GM23338 (cell line): ENCODE measurements around the gene ZNF649. TPM values are rescaled to one million over a fixed set of nuclear protein-coding genes. Genes with fewer than 3 reads are reported as not detected.

Experiments
- ATAC-seq: fragments of 200-7000 bp; cut with Tn5 transposase; 3 replicates; pipeline ENCODE4 v1.9.1; 2020
- DNase-seq: peaks from one replicate; pipeline ENCODE4 v3.0.0-alpha.2; 2015; ENCODE audit warnings: low spot score
- H2AFZ ChIP-seq: fragments of 200-600 bp; sonication (generic); 2 replicates; pipeline ENCODE4 v1.8.0; 2016; ENCODE audit warnings: antibody characterized with exemption, mild to moderate bottlenecking, moderate library complexity
- H3F3A ChIP-seq: fragments of 200-600 bp; sonication (generic); replicated peaks from 2 replicates; pipeline ENCODE4 v1.8.0; 2017; ENCODE audit warnings: antibody characterized with exemption, mixed run types, low read depth
- H3K27ac ChIP-seq: fragments of 200-600 bp; sonication (generic); 2 replicates; pipeline ENCODE4 v1.6.1; 2016; ENCODE audit warnings: low read depth
- H3K27me3 ChIP-seq: fragments of 200-600 bp; sonication (generic); 2 replicates; pipeline ENCODE4 v1.8.0; 2016; ENCODE audit warnings: mild to moderate bottlenecking, mixed run types, moderate library complexity; ENCODE audit not compliant: insufficient read depth
- H3K36me3 ChIP-seq: fragments of 200-600 bp; sonication (generic); 2 replicates; pipeline ENCODE4 v1.8.0; 2016; ENCODE audit warnings: mild to moderate bottlenecking; ENCODE audit not compliant: insufficient read depth
- H3K4me1 ChIP-seq: fragments of 200-600 bp; sonication (generic); 2 replicates; pipeline ENCODE4 v1.8.0; 2016; ENCODE audit warnings: mild to moderate bottlenecking, moderate library complexity; ENCODE audit not compliant: insufficient read depth
- H3K4me2 ChIP-seq: fragments of 200-600 bp; sonication (generic); 2 replicates; pipeline ENCODE4 v1.7.1; 2017; ENCODE audit warnings: mixed run types
- H3K4me3 ChIP-seq: fragments of 200-600 bp; sonication (generic); 2 replicates; pipeline ENCODE4 v1.6.1; 2016; ENCODE audit warnings: mixed run types
- H3K79me2 ChIP-seq: fragments of 200-600 bp; sonication (generic); replicated peaks from 2 replicates; pipeline ENCODE4 v1.8.0; 2017; ENCODE audit warnings: mild to moderate bottlenecking; ENCODE audit not compliant: insufficient read depth
- H3K9me2 ChIP-seq: fragments of 200-600 bp; sonication (generic); 2 replicates; pipeline ENCODE4 v1.8.0; 2017; ENCODE audit not compliant: insufficient read depth
- H4K20me1 ChIP-seq: fragments of 200-600 bp; sonication (generic); replicated peaks from 2 replicates; pipeline ENCODE4 v1.8.0; 2017; ENCODE audit warnings: mild to moderate bottlenecking; ENCODE audit not compliant: insufficient read depth
- H3K27ac Mint-ChIP-seq: 2 replicates; pipeline ENCODE4 v1.8.0; 2020; ENCODE audit warnings: inconsistent platforms, mild to moderate bottlenecking, moderate library complexity, mixed read lengths
- H3K27me3 Mint-ChIP-seq: 3 replicates; pipeline ENCODE4 v1.8.0; 2022; ENCODE audit warnings: low read depth, mild to moderate bottlenecking, moderate library complexity, mixed read lengths, inconsistent platforms; ENCODE audit not compliant: insufficient read depth, poor library complexity
- H3K36me3 Mint-ChIP-seq: 3 replicates; pipeline ENCODE4 v1.8.0; 2021; ENCODE audit warnings: low read depth, mild to moderate bottlenecking, inconsistent platforms, moderate library complexity, mixed read lengths
- H3K4me1 Mint-ChIP-seq: 3 replicates; pipeline ENCODE4 v1.8.0; 2020; ENCODE audit warnings: mild to moderate bottlenecking, inconsistent platforms, mixed read lengths
- H3K4me3 Mint-ChIP-seq: 3 replicates; pipeline ENCODE4 v1.8.0; 2021; ENCODE audit warnings: moderate library complexity, mild to moderate bottlenecking, inconsistent platforms, mixed read lengths
- H3K9me3 Mint-ChIP-seq: 3 replicates; pipeline ENCODE4 v1.8.0; 2020; ENCODE audit warnings: moderate library complexity, mild to moderate bottlenecking, inconsistent platforms, mixed read lengths
- CREB1 ChIP-seq: fragments of 250-450 bp; sonication (Bioruptor Pico); IDR thresholded peaks from 2 replicates; pipeline ENCODE4 v1.5.0; 2020; ENCODE audit warnings: low read depth, mild to moderate bottlenecking, moderate library complexity
- CTCF ChIP-seq, 2 experiments: fragments of 200-600 bp in 1 of 2; sonication (generic) in 1 of 2; conservative IDR thresholded peaks; 2 replicates each; pipeline versions ENCODE4 v1.5.1 to v1.6.1; 2016 to 2017; ENCODE audit warnings: antibody characterized with exemption in 2 of 2, low read depth in 2 of 2, mild to moderate bottlenecking in 2 of 2, moderate library complexity in 1 of 2
- ETS1 ChIP-seq: IDR thresholded peaks from 2 replicates; pipeline ENCODE4 v1.6.1; 2016; ENCODE audit warnings: antibody characterized with exemption
- EZH2 ChIP-seq: fragments of 200-600 bp; sonication (generic); IDR thresholded peaks from one replicate; pipeline ENCODE4 v1.8.0; 2017; ENCODE audit warnings: antibody characterized with exemption, mild to moderate bottlenecking, low read depth; ENCODE audit not compliant: unreplicated experiment
- EZH2phosphoT487 ChIP-seq: fragments of 200-600 bp; sonication (generic); IDR thresholded peaks from one replicate; pipeline ENCODE4 v1.8.1; 2018; ENCODE audit warnings: antibody characterized with exemption; ENCODE audit not compliant: unreplicated experiment
- JUNB ChIP-seq: IDR thresholded peaks from one replicate; pipeline ENCODE4 v1.6.1; 2016; ENCODE audit warnings: antibody characterized with exemption; ENCODE audit not compliant: unreplicated experiment
- NANOG ChIP-seq: IDR thresholded peaks from 2 replicates; pipeline ENCODE4 v1.6.1; 2016; ENCODE audit warnings: antibody characterized with exemption, borderline replicate concordance
- POLR2AphosphoS5 ChIP-seq: IDR thresholded peaks from 2 replicates; pipeline ENCODE4 v1.6.1; 2016; ENCODE audit warnings: antibody characterized with exemption, low read depth
- REST ChIP-seq: IDR thresholded peaks from one replicate; pipeline ENCODE4 v1.6.1; 2018; ENCODE audit warnings: antibody characterized with exemption; ENCODE audit not compliant: unreplicated experiment
- STAT1 ChIP-seq: IDR thresholded peaks from one replicate; pipeline ENCODE4 v1.6.1; 2016; ENCODE audit warnings: antibody characterized with exemption; ENCODE audit not compliant: unreplicated experiment
- ZNF114 ChIP-seq: fragments of 250-450 bp; sonication (Bioruptor Pico); IDR thresholded peaks from 2 replicates; pipeline ENCODE4 v1.5.0; 2020; ENCODE audit warnings: mild to moderate bottlenecking, moderate library complexity
- ZNF331 ChIP-seq: fragments of 250-450 bp; sonication (Bioruptor Pico); IDR thresholded peaks from 2 replicates; pipeline ENCODE4 v1.5.0; 2020; ENCODE audit warnings: low read depth, mild to moderate bottlenecking, moderate library complexity
- polyA plus RNA-seq: library from polyadenylated mRNA; unstranded; fragments of >200 nt; fragmentation: Nextera tagmentation; extraction: Ambion mirVana; gene quantifications from 2 replicates; pipeline ENCODE4 v1.2.1, GENCODE V29; 2016
- total RNA-seq: library from RNA; depleted of rRNA; stranded (reverse); fragments of >200 nt; shearing (Covaris generic); gene quantifications from 2 replicates; pipeline ENCODE4 v1.2.3, GENCODE V29; 2014
- TF ChIP-seq, protein P1 (sequence below): fragments of 250-450 bp; sonication (Bioruptor Pico); IDR thresholded peaks from 2 replicates; pipeline ENCODE4 v1.5.0; 2020; ENCODE audit warnings: mild to moderate bottlenecking, moderate library complexity

ZNF649 gene
- total and polyA plus RNA-seq, 2 experiments from 2014 or later = 40.6 to 68.9 TPM

DNA sequence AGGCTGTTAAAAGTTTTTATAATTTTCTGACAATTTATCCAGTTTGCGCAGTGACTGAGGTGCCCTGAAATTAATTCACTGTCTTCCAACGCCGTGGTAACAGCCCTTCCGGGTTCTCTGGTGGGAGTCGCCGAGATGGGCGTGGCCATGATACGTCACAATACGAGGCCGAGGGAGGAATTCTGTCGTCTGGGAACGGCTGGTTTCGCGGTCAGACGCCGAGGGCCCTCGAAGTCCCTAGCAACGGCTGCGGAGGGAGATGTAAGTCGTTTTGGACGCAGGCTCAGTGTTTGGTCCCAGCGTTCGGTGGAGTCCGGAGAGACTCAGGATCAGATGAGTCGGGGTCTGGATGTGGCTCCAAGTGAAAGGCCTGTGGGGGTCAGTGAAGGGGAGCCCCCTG, 44.2 kb upstream of the ZNF649 start:
- Histone ChIP-seq H4K20me1 (no peaks in the 10 kb centered on the region), H3K4me2 (no peak overlapping the region), H3K9me2 (0 out of 2 replicates have a peak, but pooled peaks cover 4% of the 10 kb centered on the region), H3K36me3 (peaks cover 39% of the 10 kb centered on the region), H3K27me3 (0 out of 2 replicates have a peak, but pooled peaks cover 4% of the 10 kb centered on the region), H3K79me2 (no peaks in the 10 kb centered on the region; the same call in 1 of the 2 replicates), H2AFZ (no peak overlapping the region), H3K27ac (no peak overlapping the region), H3K4me3 (no peak overlapping the region), H3K4me1 (no peaks in the 10 kb centered on the region), H3F3A (0 out of 2 replicates have a peak, but pooled peaks cover 3% of the 10 kb centered on the region)
- Mint-ChIP-seq H3K4me1 (no peaks in the 10 kb centered on the region), H3K27ac (no peak overlapping the region), H3K27me3 (peaks cover 4% of the 10 kb centered on the region), H3K9me3 (peaks cover 90% of the 10 kb centered on the region), H3K36me3 (peaks cover 87% of the 10 kb centered on the region), H3K4me3 (no peak overlapping the region; the same call in 2 of the 3 replicates)
- ATAC-seq (no peak), DNase-seq (peak; percentile 13)
- no peak for TF ChIP-seq ZNF331 (CRISPR knock-in tag)
- TF ChIP-seq, protein P1, sequence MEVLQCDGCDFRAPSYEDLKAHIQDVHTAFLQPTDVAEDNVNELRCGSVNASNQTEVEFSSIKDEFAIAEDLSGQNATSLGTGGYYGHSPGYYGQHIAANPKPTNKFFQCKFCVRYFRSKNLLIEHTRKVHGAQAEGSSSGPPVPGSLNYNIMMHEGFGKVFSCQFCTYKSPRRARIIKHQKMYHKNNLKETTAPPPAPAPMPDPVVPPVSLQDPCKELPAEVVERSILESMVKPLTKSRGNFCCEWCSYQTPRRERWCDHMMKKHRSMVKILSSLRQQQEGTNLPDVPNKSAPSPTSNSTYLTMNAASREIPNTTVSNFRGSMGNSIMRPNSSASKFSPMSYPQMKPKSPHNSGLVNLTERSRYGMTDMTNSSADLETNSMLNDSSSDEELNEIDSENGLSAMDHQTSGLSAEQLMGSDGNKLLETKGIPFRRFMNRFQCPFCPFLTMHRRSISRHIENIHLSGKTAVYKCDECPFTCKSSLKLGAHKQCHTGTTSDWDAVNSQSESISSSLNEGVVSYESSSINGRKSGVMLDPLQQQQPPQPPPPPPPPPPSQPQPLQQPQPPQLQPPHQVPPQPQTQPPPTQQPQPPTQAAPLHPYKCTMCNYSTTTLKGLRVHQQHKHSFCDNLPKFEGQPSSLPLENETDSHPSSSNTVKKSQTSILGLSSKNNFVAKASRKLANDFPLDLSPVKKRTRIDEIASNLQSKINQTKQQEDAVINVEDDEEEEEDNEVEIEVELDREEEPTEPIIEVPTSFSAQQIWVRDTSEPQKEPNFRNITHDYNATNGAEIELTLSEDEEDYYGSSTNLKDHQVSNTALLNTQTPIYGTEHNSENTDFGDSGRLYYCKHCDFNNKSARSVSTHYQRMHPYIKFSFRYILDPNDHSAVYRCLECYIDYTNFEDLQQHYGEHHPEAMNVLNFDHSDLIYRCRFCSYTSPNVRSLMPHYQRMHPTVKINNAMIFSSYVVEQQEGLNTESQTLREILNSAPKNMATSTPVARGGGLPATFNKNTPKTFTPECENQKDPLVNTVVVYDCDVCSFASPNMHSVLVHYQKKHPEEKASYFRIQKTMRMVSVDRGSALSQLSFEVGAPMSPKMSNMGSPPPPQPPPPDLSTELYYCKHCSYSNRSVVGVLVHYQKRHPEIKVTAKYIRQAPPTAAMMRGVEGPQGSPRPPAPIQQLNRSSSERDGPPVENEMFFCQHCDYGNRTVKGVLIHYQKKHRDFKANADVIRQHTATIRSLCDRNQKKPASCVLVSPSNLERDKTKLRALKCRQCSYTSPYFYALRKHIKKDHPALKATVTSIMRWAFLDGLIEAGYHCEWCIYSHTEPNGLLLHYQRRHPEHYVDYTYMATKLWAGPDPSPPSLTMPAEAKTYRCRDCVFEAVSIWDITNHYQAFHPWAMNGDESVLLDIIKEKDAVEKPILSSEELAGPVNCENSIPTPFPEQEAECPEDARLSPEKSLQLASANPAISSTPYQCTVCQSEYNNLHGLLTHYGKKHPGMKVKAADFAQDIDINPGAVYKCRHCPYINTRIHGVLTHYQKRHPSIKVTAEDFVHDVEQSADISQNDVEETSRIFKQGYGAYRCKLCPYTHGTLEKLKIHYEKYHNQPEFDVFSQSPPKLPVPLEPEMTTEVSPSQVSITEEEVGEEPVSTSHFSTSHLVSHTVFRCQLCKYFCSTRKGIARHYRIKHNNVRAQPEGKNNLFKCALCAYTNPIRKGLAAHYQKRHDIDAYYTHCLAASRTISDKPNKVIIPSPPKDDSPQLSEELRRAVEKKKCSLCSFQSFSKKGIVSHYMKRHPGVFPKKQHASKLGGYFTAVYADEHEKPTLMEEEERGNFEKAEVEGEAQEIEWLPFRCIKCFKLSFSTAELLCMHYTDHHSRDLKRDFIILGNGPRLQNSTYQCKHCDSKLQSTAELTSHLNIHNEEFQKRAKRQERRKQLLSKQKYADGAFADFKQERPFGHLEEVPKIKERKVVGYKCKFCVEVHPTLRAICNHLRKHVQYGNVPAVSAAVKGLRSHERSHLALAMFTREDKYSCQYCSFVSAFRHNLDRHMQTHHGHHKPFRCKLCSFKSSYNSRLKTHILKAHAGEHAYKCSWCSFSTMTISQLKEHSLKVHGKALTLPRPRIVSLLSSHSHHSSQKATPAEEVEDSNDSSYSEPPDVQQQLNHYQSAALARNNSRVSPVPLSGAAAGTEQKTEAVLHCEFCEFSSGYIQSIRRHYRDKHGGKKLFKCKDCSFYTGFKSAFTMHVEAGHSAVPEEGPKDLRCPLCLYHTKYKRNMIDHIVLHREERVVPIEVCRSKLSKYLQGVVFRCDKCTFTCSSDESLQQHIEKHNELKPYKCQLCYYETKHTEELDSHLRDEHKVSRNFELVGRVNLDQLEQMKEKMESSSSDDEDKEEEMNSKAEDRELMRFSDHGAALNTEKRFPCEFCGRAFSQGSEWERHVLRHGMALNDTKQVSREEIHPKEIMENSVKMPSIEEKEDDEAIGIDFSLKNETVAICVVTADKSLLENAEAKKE = no peak
- TF ChIP-seq ZNF114 (CRISPR knock-in tag) = no peak
- no peak for TF ChIP-seq EZH2
- TF ChIP-seq CTCF (conservative IDR thresholded peaks at IDR 0.05; ENCODE audit: low read depth in 2 of 2) = no peak
- TF ChIP-seq STAT1 = no peak
- no peak for TF ChIP-seq POLR2AphosphoS5
- TF ChIP-seq EZH2phosphoT487 = no peak
- TF ChIP-seq NANOG = no peak
- no peak for TF ChIP-seq ETS1
- no peak for TF ChIP-seq REST
- TF ChIP-seq JUNB = no peak
- no peak for TF ChIP-seq CREB1
